ENCODE results near the gene CASKIN1.
"Not testable (repeated sequence)": the region's sequence is repeated elsewhere in the genome, so short reads cannot be mapped to it uniquely, and the experiment has no call there.

CASKIN1 gene

GRCh38 chr16:2243781-2244180, 47.4 kb upstream of the CASKIN1 start:
- H2AFZ ChIP-seq (ENCODE audit: low read depth, low read length), result no peak overlapping the region
- no peak overlapping the region for H3K4me2 ChIP-seq (ENCODE audit: low read length)
- TF ChIP-seq CTCF (IDR thresholded peaks at IDR 0.05; ENCODE audit: low read depth, low read length), result no peak
- TF ChIP-seq EZH2phosphoT487 (IDR thresholded peaks at IDR 0.05; ENCODE audit: low read depth), result no peak
- H3K27me3 ChIP-seq (ENCODE audit: low read depth, low read length), result no peaks in the 10 kb centered on the region
- H3K79me2 ChIP-seq (ENCODE audit: low read length), result peaks cover 6% of the 10 kb centered on the region
- H3K27ac ChIP-seq (ENCODE audit: low read length), result no peak overlapping the region
- H4K20me1 ChIP-seq (ENCODE audit: insufficient read depth, low read length), result no peaks in the 10 kb centered on the region
- H3K4me3 ChIP-seq (ENCODE audit: low read length), result no peak overlapping the region
- H3K36me3 ChIP-seq (replicated peaks; ENCODE audit: low read depth, low read length), result peaks cover 25% of the 10 kb centered on the region
- H3K4me1 ChIP-seq (ENCODE audit: low read length), result no peaks in the 10 kb centered on the region
- H3K9ac ChIP-seq (ENCODE audit: low read length), result no peak overlapping the region
- H3K9me3 ChIP-seq (ENCODE audit: insufficient read depth, low read length), result no peaks in the 10 kb centered on the region

GRCh38 chr16:2243031-2243528, 46.7 kb upstream of the CASKIN1 start:
- TF ChIP-seq EZH2phosphoT487 (IDR thresholded peaks at IDR 0.05; ENCODE audit: low read depth) (no peak), CTCF (IDR thresholded peaks at IDR 0.05; ENCODE audit: low read depth, low read length) (no peak)
- Histone ChIP-seq H3K27ac (ENCODE audit: low read length) (no peak overlapping the region), H3K9ac (ENCODE audit: low read length) (no peak overlapping the region), H3K79me2 (ENCODE audit: low read length) (no peaks in the 10 kb centered on the region), H3K4me3 (ENCODE audit: low read length) (no peak overlapping the region), H3K4me1 (ENCODE audit: low read length) (no peaks in the 10 kb centered on the region), H3K4me2 (ENCODE audit: low read length) (no peak overlapping the region), H3K36me3 (replicated peaks; ENCODE audit: low read depth, low read length) (peaks cover 22% of the 10 kb centered on the region), H3K9me3 (ENCODE audit: insufficient read depth, low read length) (no peaks in the 10 kb centered on the region), H4K20me1 (ENCODE audit: insufficient read depth, low read length) (no peaks in the 10 kb centered on the region), H3K27me3 (ENCODE audit: low read depth, low read length) (no peaks in the 10 kb centered on the region), H2AFZ (ENCODE audit: low read depth, low read length) (no peak overlapping the region)

- Histone ChIP-seq H4K20me1 (ENCODE audit: insufficient read depth, low read length) (no peaks in the 10 kb centered on the region), H3K4me2 (ENCODE audit: low read length) (no peak overlapping the region), H3K27me3 (ENCODE audit: low read depth, low read length) (no peaks in the 10 kb centered on the region), H3K9me3 (ENCODE audit: insufficient read depth, low read length) (no peaks in the 10 kb centered on the region), H3K9ac (ENCODE audit: low read length) (no peak overlapping the region), H3K4me3 (ENCODE audit: low read length) (no peak overlapping the region), H3K36me3 (replicated peaks; ENCODE audit: low read depth, low read length) (peaks cover 22% of the 10 kb centered on the region), H3K4me1 (ENCODE audit: low read length) (no peaks in the 10 kb centered on the region), H3K79me2 (ENCODE audit: low read length) (no peaks in the 10 kb centered on the region), H3K27ac (ENCODE audit: low read length) (no peak overlapping the region), H2AFZ (ENCODE audit: low read depth, low read length) (no peak overlapping the region)
- no peak for TF ChIP-seq CTCF (IDR thresholded peaks at IDR 0.05; ENCODE audit: low read depth, low read length)
- no peak for TF ChIP-seq EZH2phosphoT487 (IDR thresholded peaks at IDR 0.05; ENCODE audit: low read depth)
Observed at GRCh38 chr16:2242598-2242997, 46.2 kb upstream of the CASKIN1 start.

- peaks cover 22% of the 10 kb centered on the region for H3K36me3 ChIP-seq (replicated peaks; ENCODE audit: low read depth, low read length)
- not testable (repeated sequence) for H2AFZ ChIP-seq (ENCODE audit: low read depth, low read length); H3K27ac ChIP-seq (ENCODE audit: low read length); H3K4me3 ChIP-seq (ENCODE audit: low read length); H3K4me2 ChIP-seq (ENCODE audit: low read length); H3K9ac ChIP-seq (ENCODE audit: low read length); H3K4me1 ChIP-seq (ENCODE audit: low read length); H4K20me1 ChIP-seq (ENCODE audit: insufficient read depth, low read length); H3K9me3 ChIP-seq (ENCODE audit: insufficient read depth, low read length); H3K27me3 ChIP-seq (ENCODE audit: low read depth, low read length); H3K79me2 ChIP-seq (ENCODE audit: low read length)
Observed at GRCh38 chr16:2240331-2240730, 43.9 kb upstream of the CASKIN1 start.

Measured in OCI-LY3 (cell line).